ENCODE data around the gene DNER.

The DNER gene

GRCh38 chr2:229610872-229611271, 103.5 kb downstream of the DNER start:
- Histone ChIP-seq H4K12ac (ENCODE audit: low read depth, low read length) (no peak overlapping the region), H3K27ac (ENCODE audit: low read depth, low read length) (no peak overlapping the region), H2BK5ac (ENCODE audit: low read depth, low read length, poor library complexity) (no peak overlapping the region), H2BK120ac (ENCODE audit: insufficient read depth, low read length, poor library complexity) (no peak overlapping the region), H2AK5ac (ENCODE audit: low read length) (no peak overlapping the region), H3K14ac (ENCODE audit: low read length) (no peak overlapping the region), H3K79me2 (ENCODE audit: control insufficient read depth, insufficient read depth, low read length, poor library complexity) (no peaks in the 10 kb centered on the region), H4K91ac (ENCODE audit: low read depth, low read length) (no peak overlapping the region), H3K4me1 (ENCODE audit: control insufficient read depth in 1 of 2, insufficient read depth in 2 of 2, low read length in 2 of 2) (peaks cover 2 to 5% of the 10 kb centered on the region in 2 experiments), H3K4me2 (ENCODE audit: low read length) (no peak overlapping the region), H2AFZ (ENCODE audit: insufficient read depth, low read length, poor library complexity) (no peak overlapping the region), H4K8ac (ENCODE audit: low read depth, low read length) (no peak overlapping the region), H3K9ac (ENCODE audit: low read length) (no peak overlapping the region), H3K18ac (ENCODE audit: low read length) (no peak overlapping the region), H2BK12ac (ENCODE audit: low read length) (no peak overlapping the region), H3K27me3 (ENCODE audit: insufficient read depth, low read length) (no peaks in the 10 kb centered on the region), H3K4me3 (ENCODE audit: low read depth, low read length) (no peak overlapping the region), H3K9me3 (ENCODE audit: insufficient read depth, low read depth, low read length) (peaks cover 2% of the 10 kb centered on the region), H3K4ac (ENCODE audit: low read depth, low read length) (no peak overlapping the region), H3K23ac (ENCODE audit: low read length) (no peak overlapping the region), H3K79me1 (ENCODE audit: low read length) (no peaks in the 10 kb centered on the region), H3K36me3 (ENCODE audit: control insufficient read depth in 1 of 2, insufficient read depth in 2 of 2, low read length in 2 of 2) (no peaks in the 10 kb centered on the region)
- WGBS (ENCODE audit: extremely low coverage, insufficient coverage, insufficient read length) = no CpG with 5 or more reads among the region's 2 CpGs
- DNase-seq = no peak

GRCh38 chr2:229610333-229610732, 104.0 kb downstream of the DNER start:
- Histone ChIP-seq H2BK120ac (ENCODE audit: insufficient read depth, low read length, poor library complexity) (no peak overlapping the region), H3K79me1 (ENCODE audit: low read length) (no peaks in the 10 kb centered on the region), H4K8ac (ENCODE audit: low read depth, low read length) (no peak overlapping the region), H3K27ac (ENCODE audit: low read depth, low read length) (no peak overlapping the region), H3K9ac (ENCODE audit: low read length) (no peak overlapping the region), H4K91ac (ENCODE audit: low read depth, low read length) (no peak overlapping the region), H3K27me3 (ENCODE audit: insufficient read depth, low read length) (no peaks in the 10 kb centered on the region), H4K12ac (ENCODE audit: low read depth, low read length) (no peak overlapping the region), H3K4me2 (ENCODE audit: low read length) (no peak overlapping the region), H3K9me3 (ENCODE audit: insufficient read depth, low read depth, low read length) (peaks cover 2% of the 10 kb centered on the region), H2AK5ac (ENCODE audit: low read length) (no peak overlapping the region), H3K23ac (ENCODE audit: low read length) (no peak overlapping the region), H3K14ac (ENCODE audit: low read length) (no peak overlapping the region), H3K18ac (ENCODE audit: low read length) (no peak overlapping the region), H3K36me3 (ENCODE audit: control insufficient read depth in 1 of 2, insufficient read depth in 2 of 2, low read length in 2 of 2) (no peaks in the 10 kb centered on the region), H3K4me1 (ENCODE audit: control insufficient read depth in 1 of 2, insufficient read depth in 2 of 2, low read length in 2 of 2) (peaks cover 2 to 5% of the 10 kb centered on the region in 2 experiments), H2BK12ac (ENCODE audit: low read length) (no peak overlapping the region), H3K4ac (ENCODE audit: low read depth, low read length) (no peak overlapping the region), H2AFZ (ENCODE audit: insufficient read depth, low read length, poor library complexity) (no peak overlapping the region), H2BK5ac (ENCODE audit: low read depth, low read length, poor library complexity) (no peak overlapping the region), H3K4me3 (ENCODE audit: low read depth, low read length) (no peak overlapping the region), H3K79me2 (ENCODE audit: control insufficient read depth, insufficient read depth, low read length, poor library complexity) (no peaks in the 10 kb centered on the region)
- DNase-seq = peak in 1 of 2 donors; percentile 17
- no CpG with 5 or more reads among the region's 12 CpGs for WGBS (ENCODE audit: extremely low coverage, insufficient coverage, insufficient read length)

GRCh38 chr2:229601936-229602335, 112.4 kb downstream of the DNER start:
- no peak overlapping the region for H3K23ac ChIP-seq (ENCODE audit: low read length)
- H4K8ac ChIP-seq (ENCODE audit: low read depth, low read length) = no peak overlapping the region
- H3K79me2 ChIP-seq (ENCODE audit: control insufficient read depth, insufficient read depth, low read length, poor library complexity) = no peaks in the 10 kb centered on the region
- H2AK5ac ChIP-seq (ENCODE audit: low read length) = no peak overlapping the region
- no peak overlapping the region for H3K4ac ChIP-seq (ENCODE audit: low read depth, low read length)
- no peak overlapping the region for H3K27ac ChIP-seq (ENCODE audit: low read depth, low read length)
- no peaks in the 10 kb centered on the region for H3K36me3 ChIP-seq (ENCODE audit: control insufficient read depth in 1 of 2, insufficient read depth in 2 of 2, low read length in 2 of 2)
- no peak for DNase-seq
- H3K4me3 ChIP-seq (ENCODE audit: low read depth, low read length) = no peak overlapping the region
- no peak overlapping the region for H3K4me2 ChIP-seq (ENCODE audit: low read length)
- no peaks in the 10 kb centered on the region for H3K79me1 ChIP-seq (ENCODE audit: low read length)
- H3K9ac ChIP-seq (ENCODE audit: low read length) = no peak overlapping the region
- H3K18ac ChIP-seq (ENCODE audit: low read length) = no peak overlapping the region
- no peaks in the 10 kb centered on the region for H3K4me1 ChIP-seq (ENCODE audit: control insufficient read depth in 1 of 2, insufficient read depth in 2 of 2, low read length in 2 of 2)
- H2BK120ac ChIP-seq (ENCODE audit: insufficient read depth, low read length, poor library complexity) = no peak overlapping the region
- H2AFZ ChIP-seq (ENCODE audit: insufficient read depth, low read length, poor library complexity) = no peak overlapping the region
- H3K27me3 ChIP-seq (ENCODE audit: insufficient read depth, low read length) = no peaks in the 10 kb centered on the region
- H4K91ac ChIP-seq (ENCODE audit: low read depth, low read length) = no peak overlapping the region
- no peak overlapping the region for H2BK12ac ChIP-seq (ENCODE audit: low read length)
- no CpG with 5 or more reads among the region's 3 CpGs for WGBS (ENCODE audit: extremely low coverage, insufficient coverage, insufficient read length)
- no peak overlapping the region for H4K12ac ChIP-seq (ENCODE audit: low read depth, low read length)
- H3K14ac ChIP-seq (ENCODE audit: low read length) = no peak overlapping the region
- H3K9me3 ChIP-seq (ENCODE audit: insufficient read depth, low read depth, low read length) = no peaks in the 10 kb centered on the region
- H2BK5ac ChIP-seq (ENCODE audit: low read depth, low read length, poor library complexity) = no peak overlapping the region

GRCh38 chr2:229601396-229601795, 113.0 kb downstream of the DNER start:
- Histone ChIP-seq H4K91ac (ENCODE audit: low read depth, low read length) (no peak overlapping the region), H4K8ac (ENCODE audit: low read depth, low read length) (no peak overlapping the region), H3K4me1 (ENCODE audit: control insufficient read depth in 1 of 2, insufficient read depth in 2 of 2, low read length in 2 of 2) (no peaks in the 10 kb centered on the region), H3K27ac (ENCODE audit: low read depth, low read length) (no peak overlapping the region), H3K18ac (ENCODE audit: low read length) (no peak overlapping the region), H3K9me3 (ENCODE audit: insufficient read depth, low read depth, low read length) (no peaks in the 10 kb centered on the region), H2AFZ (ENCODE audit: insufficient read depth, low read length, poor library complexity) (no peak overlapping the region), H3K4ac (ENCODE audit: low read depth, low read length) (no peak overlapping the region), H3K4me3 (ENCODE audit: low read depth, low read length) (no peak overlapping the region), H2BK5ac (ENCODE audit: low read depth, low read length, poor library complexity) (no peak overlapping the region), H3K79me1 (ENCODE audit: low read length) (no peaks in the 10 kb centered on the region), H3K4me2 (ENCODE audit: low read length) (no peak overlapping the region), H2AK5ac (ENCODE audit: low read length) (no peak overlapping the region), H3K27me3 (ENCODE audit: insufficient read depth, low read length) (no peaks in the 10 kb centered on the region), H2BK120ac (ENCODE audit: insufficient read depth, low read length, poor library complexity) (no peak overlapping the region), H3K36me3 (ENCODE audit: control insufficient read depth in 1 of 2, insufficient read depth in 2 of 2, low read length in 2 of 2) (no peaks in the 10 kb centered on the region), H2BK12ac (ENCODE audit: low read length) (no peak overlapping the region), H3K79me2 (ENCODE audit: control insufficient read depth, insufficient read depth, low read length, poor library complexity) (no peaks in the 10 kb centered on the region), H3K14ac (ENCODE audit: low read length) (no peak overlapping the region), H3K23ac (ENCODE audit: low read length) (no peak overlapping the region), H4K12ac (ENCODE audit: low read depth, low read length) (no peak overlapping the region), H3K9ac (ENCODE audit: low read length) (no peak overlapping the region)
- DNase-seq = peak in 1 of 2 donors; percentile 49
- no CpG with 5 or more reads among the region's 2 CpGs for WGBS (ENCODE audit: extremely low coverage, insufficient coverage, insufficient read length)

Data from trophoblast cell (in vitro differentiated cells and primary cell).